Breast epithelium (tissue), 3 donors: ENCODE data around the gene CER1.

Experiments
- POLR2AphosphoS5 ChIP-seq, 3 donors: sonication (generic); formaldehyde crosslinking; IDR thresholded peaks; one replicate each; pipeline ENCODE4 v1.6.1; 2017; ENCODE audit warnings: antibody characterized with exemption in 3 of 3
- TF ChIP-seq, protein P1 (sequence below), 3 donors: fragments of 450-650 bp; IDR thresholded peaks; one replicate each; pipeline ENCODE4 v1.5.1; 2016 to 2017; ENCODE audit warnings: antibody characterized with exemption in 3 of 3, mild to moderate bottlenecking in 3 of 3, moderate library complexity in 3 of 3

DNA sequence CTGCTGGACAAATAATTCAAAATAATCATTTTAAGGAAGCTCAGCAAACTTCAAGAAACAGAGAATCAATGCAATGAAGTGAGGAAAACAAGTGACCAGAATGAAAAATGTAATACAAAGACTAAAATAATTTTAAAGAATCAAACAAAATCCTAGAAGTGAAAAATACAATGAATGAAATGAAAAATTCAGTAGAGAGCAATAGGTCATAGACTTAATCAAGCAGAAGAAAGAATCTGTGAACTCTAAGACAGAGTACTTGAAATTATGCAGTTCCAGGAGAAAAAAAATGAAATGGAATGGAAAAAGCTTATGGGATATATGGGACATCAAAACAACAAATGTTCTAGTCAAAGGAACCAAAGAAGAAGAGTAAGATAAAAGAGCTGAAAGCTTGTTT, 17.5 kb downstream of the CER1 start:
- TF ChIP-seq, protein P1, sequence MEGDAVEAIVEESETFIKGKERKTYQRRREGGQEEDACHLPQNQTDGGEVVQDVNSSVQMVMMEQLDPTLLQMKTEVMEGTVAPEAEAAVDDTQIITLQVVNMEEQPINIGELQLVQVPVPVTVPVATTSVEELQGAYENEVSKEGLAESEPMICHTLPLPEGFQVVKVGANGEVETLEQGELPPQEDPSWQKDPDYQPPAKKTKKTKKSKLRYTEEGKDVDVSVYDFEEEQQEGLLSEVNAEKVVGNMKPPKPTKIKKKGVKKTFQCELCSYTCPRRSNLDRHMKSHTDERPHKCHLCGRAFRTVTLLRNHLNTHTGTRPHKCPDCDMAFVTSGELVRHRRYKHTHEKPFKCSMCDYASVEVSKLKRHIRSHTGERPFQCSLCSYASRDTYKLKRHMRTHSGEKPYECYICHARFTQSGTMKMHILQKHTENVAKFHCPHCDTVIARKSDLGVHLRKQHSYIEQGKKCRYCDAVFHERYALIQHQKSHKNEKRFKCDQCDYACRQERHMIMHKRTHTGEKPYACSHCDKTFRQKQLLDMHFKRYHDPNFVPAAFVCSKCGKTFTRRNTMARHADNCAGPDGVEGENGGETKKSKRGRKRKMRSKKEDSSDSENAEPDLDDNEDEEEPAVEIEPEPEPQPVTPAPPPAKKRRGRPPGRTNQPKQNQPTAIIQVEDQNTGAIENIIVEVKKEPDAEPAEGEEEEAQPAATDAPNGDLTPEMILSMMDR (IDR thresholded peaks at IDR 0.05), result no peak
- no peak for TF ChIP-seq POLR2AphosphoS5 (IDR thresholded peaks at IDR 0.05)
